ENCODE data around the gene KCNJ15. TPM values are rescaled to one million over a fixed set of nuclear protein-coding genes. Genes with fewer than 3 reads are reported as not detected.

Gene KCNJ15
- polyA plus RNA-seq, 1 donor = 0.25 TPM

DNA sequence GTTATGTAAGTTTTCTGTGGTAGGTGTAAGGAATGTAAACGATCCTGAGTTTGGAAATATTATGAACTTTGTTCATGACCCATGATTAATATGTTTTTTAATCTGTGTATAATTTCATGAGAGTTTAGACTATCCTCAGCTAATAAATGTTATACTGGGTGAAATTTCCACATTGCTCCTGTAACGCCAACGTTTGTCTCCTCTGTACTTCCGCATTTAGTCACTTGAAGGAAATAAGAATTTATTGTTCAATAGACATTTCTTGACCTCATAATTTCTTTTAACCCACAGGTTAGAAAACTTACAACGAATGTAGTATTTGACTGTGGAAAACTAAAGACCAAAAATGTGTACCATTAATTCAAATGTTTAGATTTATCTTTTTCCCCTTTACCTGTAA, 876 bp downstream of the KCNJ15 start:
- peaks cover 24% of the 10 kb centered on the region for H3K27me3 ChIP-seq (ENCODE audit: control insufficient read depth, insufficient read depth, low read length)
- WGBS (ENCODE audit: insufficient coverage, low lambda C conversion rate) = 93% methylated on average over 4 of the region's 5 CpGs
- H3K4me3 ChIP-seq (ENCODE audit: low read length) = no peak overlapping the region
- DNase-seq = no peak
- H3K4me1 ChIP-seq (ENCODE audit: control insufficient read depth, insufficient read depth, low read length) = no peaks in the 10 kb centered on the region
- no peaks in the 10 kb centered on the region for H3K36me3 ChIP-seq (ENCODE audit: control insufficient read depth, insufficient read depth, low read length)
- no peak overlapping the region for H3K27ac ChIP-seq (ENCODE audit: low read length)
- no peaks in the 10 kb centered on the region for H3K9me3 ChIP-seq (ENCODE audit: control insufficient read depth, low read depth, low read length)

DNA sequence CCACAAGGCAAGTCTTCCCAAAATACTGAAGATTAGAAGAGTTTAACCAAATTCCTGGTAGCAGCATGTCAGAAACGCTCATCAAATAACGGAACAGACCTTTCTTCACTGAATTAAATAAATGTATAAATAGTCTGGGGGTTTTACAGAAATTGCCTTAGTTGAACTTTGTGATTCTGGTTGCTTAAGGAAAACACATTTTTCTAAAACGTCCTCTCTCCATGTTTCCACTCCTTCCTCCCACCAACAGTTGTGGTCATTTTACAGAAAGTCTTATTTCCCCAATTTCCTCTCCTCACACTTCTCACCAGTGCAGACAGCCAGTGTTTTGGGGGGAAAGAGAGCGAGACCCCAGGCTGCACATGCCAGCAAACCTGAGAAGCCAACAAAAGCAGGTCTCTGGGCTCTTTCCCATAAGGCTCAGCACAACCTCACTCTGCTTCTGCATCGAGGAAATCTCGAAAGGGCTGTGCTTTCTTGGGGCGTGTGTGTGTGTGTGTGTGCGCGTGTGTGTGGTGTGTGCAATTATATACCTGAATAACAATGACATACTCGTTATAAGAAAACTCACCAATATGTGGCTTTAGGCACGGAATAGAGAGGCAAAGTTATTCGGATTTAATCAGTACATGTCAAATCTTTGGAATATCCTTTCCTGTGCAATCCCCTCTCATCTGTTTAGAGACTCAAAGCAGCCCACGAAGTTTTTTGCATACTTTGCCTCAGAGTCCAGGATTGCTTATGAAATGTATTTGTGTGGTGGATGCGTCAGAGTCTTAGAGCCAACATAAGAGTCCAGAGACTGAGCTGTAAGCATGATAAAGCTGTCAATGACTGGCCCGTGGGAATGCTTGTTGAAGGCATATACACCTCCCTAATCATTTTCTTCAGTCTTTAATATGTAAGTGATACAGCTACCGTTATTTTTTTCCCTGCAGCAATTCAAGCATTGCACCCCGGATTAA, 2.0 kb downstream of the KCNJ15 start:
- Histone ChIP-seq H3K27me3 (ENCODE audit: control insufficient read depth, insufficient read depth, low read length) (peaks cover 24% of the 10 kb centered on the region), H3K9me3 (ENCODE audit: control insufficient read depth, low read depth, low read length) (no peaks in the 10 kb centered on the region), H3K36me3 (ENCODE audit: control insufficient read depth, insufficient read depth, low read length) (no peaks in the 10 kb centered on the region), H3K27ac (ENCODE audit: low read length) (no peak overlapping the region), H3K4me3 (ENCODE audit: low read length) (no peak overlapping the region), H3K4me1 (ENCODE audit: control insufficient read depth, insufficient read depth, low read length) (no peaks in the 10 kb centered on the region)
- no peak for DNase-seq
- WGBS (ENCODE audit: insufficient coverage, low lambda C conversion rate) = 57% methylated on average over 5 of the region's 17 CpGs

- H3K27me3 ChIP-seq (ENCODE audit: control insufficient read depth, insufficient read depth, low read length) = peaks cover 24% of the 10 kb centered on the region
- no peak overlapping the region for H3K4me3 ChIP-seq (ENCODE audit: low read length)
- no peak overlapping the region for H3K27ac ChIP-seq (ENCODE audit: low read length)
- H3K4me1 ChIP-seq (ENCODE audit: control insufficient read depth, insufficient read depth, low read length) = no peaks in the 10 kb centered on the region
- WGBS (ENCODE audit: insufficient coverage, low lambda C conversion rate) = no CpG with 5 or more reads among the region's 2 CpGs
- no peak for DNase-seq
- no peaks in the 10 kb centered on the region for H3K36me3 ChIP-seq (ENCODE audit: control insufficient read depth, insufficient read depth, low read length)
- H3K9me3 ChIP-seq (ENCODE audit: control insufficient read depth, low read depth, low read length) = no peaks in the 10 kb centered on the region
Observed at GRCh38 chr21:38259665-38260064, 2.9 kb downstream of the KCNJ15 start.

DNA sequence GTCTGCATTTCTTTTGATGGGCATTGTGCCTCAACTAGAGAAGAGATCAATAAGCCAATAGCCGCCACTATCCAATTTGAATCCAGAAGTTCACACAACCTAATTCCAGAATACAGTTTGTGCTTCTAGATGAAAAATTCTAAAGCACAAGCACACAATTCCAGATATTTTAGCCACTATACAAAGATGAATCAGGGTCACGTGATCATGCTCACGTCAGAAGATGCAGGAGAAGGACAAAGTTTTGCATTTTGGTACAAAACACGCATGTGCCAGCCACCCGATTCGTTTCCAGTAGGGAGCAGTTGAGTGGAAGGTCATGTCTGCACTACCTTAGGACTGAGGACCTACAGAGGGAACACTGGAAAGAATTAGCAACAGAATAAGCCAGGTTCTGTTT, 3.6 kb downstream of the KCNJ15 start:
- no peak for DNase-seq
- Histone ChIP-seq H3K4me1 (ENCODE audit: control insufficient read depth, insufficient read depth, low read length) (no peaks in the 10 kb centered on the region), H3K4me3 (ENCODE audit: low read length) (no peak overlapping the region), H3K36me3 (ENCODE audit: control insufficient read depth, insufficient read depth, low read length) (no peaks in the 10 kb centered on the region), H3K9me3 (ENCODE audit: control insufficient read depth, low read depth, low read length) (no peaks in the 10 kb centered on the region), H3K27ac (ENCODE audit: low read length) (no peak overlapping the region), H3K27me3 (ENCODE audit: control insufficient read depth, insufficient read depth, low read length) (peaks cover 22% of the 10 kb centered on the region)
- WGBS (ENCODE audit: insufficient coverage, low lambda C conversion rate) = 95% methylated on average over 4 of the region's 6 CpGs

DNA sequence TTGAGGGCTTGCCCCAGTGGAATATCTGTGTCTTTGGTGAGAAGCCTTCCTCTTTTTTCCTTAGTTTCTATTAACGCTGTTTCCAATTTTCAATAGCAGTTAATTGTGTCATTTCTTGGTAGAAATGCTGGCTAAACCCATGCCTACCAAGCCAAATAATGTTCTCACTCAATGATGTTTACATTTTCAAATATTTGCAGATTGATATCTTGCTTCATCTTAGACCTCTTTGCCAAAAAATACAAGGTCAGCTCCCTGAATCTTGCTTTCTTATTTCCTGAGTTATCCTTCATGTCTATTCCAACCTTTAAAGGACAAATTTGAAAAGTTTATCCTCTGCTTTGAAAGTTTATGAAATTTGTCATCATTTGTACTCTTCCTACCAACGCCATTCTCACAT, 5.1 kb downstream of the KCNJ15 start:
- Histone ChIP-seq H3K4me3 (ENCODE audit: low read length) (no peak overlapping the region), H3K27ac (ENCODE audit: low read length) (no peak overlapping the region), H3K4me1 (ENCODE audit: control insufficient read depth, insufficient read depth, low read length) (no peaks in the 10 kb centered on the region), H3K9me3 (ENCODE audit: control insufficient read depth, low read depth, low read length) (no peaks in the 10 kb centered on the region), H3K27me3 (ENCODE audit: control insufficient read depth, insufficient read depth, low read length) (peaks cover 17% of the 10 kb centered on the region), H3K36me3 (ENCODE audit: control insufficient read depth, insufficient read depth, low read length) (no peaks in the 10 kb centered on the region)
- DNase-seq = no peak
- 67% methylated on average over 1 of the region's 2 CpGs for WGBS (ENCODE audit: insufficient coverage, low lambda C conversion rate)

DNA sequence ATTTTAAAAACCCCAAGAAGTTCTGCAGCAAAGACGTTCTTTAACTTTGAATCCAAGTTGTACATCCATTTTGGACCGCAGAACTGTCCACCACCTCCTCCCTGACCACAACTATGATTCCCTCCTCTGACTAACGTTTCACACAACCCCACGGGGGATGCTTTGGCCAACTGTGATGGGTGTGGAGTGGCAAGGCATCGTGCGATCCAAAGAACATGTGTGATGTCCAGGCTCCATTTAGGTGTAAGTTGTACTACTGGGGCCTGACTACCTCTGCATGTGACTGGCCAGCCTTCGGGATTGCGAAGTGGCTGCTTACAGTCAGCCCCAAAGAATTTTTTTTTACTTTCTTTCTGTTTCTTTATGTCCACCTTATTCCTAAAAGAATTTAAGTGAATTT, 6.7 kb downstream of the KCNJ15 start:
- H3K27ac ChIP-seq (ENCODE audit: low read length) = no peak overlapping the region
- H3K36me3 ChIP-seq (ENCODE audit: control insufficient read depth, insufficient read depth, low read length) = no peaks in the 10 kb centered on the region
- no peaks in the 10 kb centered on the region for H3K4me1 ChIP-seq (ENCODE audit: control insufficient read depth, insufficient read depth, low read length)
- no peak overlapping the region for H3K4me3 ChIP-seq (ENCODE audit: low read length)
- H3K27me3 ChIP-seq (ENCODE audit: control insufficient read depth, insufficient read depth, low read length) = peaks cover 8% of the 10 kb centered on the region
- H3K9me3 ChIP-seq (ENCODE audit: control insufficient read depth, low read depth, low read length) = no peaks in the 10 kb centered on the region
- no peak for DNase-seq
- WGBS (ENCODE audit: insufficient coverage, low lambda C conversion rate) = no CpG with 5 or more reads among the region's 8 CpGs

GRCh38 chr21:38264571-38264970, 7.8 kb downstream of the KCNJ15 start:
- Histone ChIP-seq H3K27ac (ENCODE audit: low read length) (no peak overlapping the region), H3K9me3 (ENCODE audit: control insufficient read depth, low read depth, low read length) (no peaks in the 10 kb centered on the region), H3K4me3 (ENCODE audit: low read length) (no peak overlapping the region), H3K27me3 (ENCODE audit: control insufficient read depth, insufficient read depth, low read length) (peaks cover 1% of the 10 kb centered on the region), H3K4me1 (ENCODE audit: control insufficient read depth, insufficient read depth, low read length) (no peaks in the 10 kb centered on the region), H3K36me3 (ENCODE audit: control insufficient read depth, insufficient read depth, low read length) (no peaks in the 10 kb centered on the region)
- 84% methylated on average over 2 of the region's 3 CpGs for WGBS (ENCODE audit: insufficient coverage, low lambda C conversion rate)
- no peak for DNase-seq

DNA sequence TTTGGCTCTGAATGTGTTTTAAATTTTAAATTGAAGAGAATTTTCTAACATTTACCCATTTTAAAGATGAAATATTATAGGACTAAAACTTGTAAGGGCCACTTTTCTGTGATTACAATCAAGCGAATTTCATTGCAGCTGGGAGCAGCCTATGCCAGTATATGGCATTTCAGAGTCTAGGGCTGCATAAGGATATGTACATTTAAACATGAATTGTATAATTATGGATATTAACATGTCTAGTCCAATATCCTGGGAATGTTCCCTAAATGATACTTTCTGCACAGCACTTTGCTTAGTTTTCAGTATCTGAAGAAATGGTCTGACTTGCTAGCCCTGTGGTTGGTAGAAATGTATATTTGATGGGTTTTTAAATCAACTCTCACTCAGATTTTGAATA, 8.4 kb downstream of the KCNJ15 start:
- Histone ChIP-seq H3K4me1 (ENCODE audit: control insufficient read depth, insufficient read depth, low read length) (no peaks in the 10 kb centered on the region), H3K27me3 (ENCODE audit: control insufficient read depth, insufficient read depth, low read length) (no peaks in the 10 kb centered on the region), H3K4me3 (ENCODE audit: low read length) (no peak overlapping the region), H3K9me3 (ENCODE audit: control insufficient read depth, low read depth, low read length) (no peaks in the 10 kb centered on the region), H3K27ac (ENCODE audit: low read length) (no peak overlapping the region), H3K36me3 (ENCODE audit: control insufficient read depth, insufficient read depth, low read length) (no peaks in the 10 kb centered on the region)
- DNase-seq = no peak
- no CpG with 5 or more reads among the region's 1 CpG for WGBS (ENCODE audit: insufficient coverage, low lambda C conversion rate)

GRCh38 chr21:38266732-38267131, 9.9 kb downstream of the KCNJ15 start:
- Histone ChIP-seq H3K27ac (ENCODE audit: low read length) (no peak overlapping the region), H3K27me3 (ENCODE audit: control insufficient read depth, insufficient read depth, low read length) (no peaks in the 10 kb centered on the region), H3K4me3 (ENCODE audit: low read length) (no peak overlapping the region), H3K36me3 (ENCODE audit: control insufficient read depth, insufficient read depth, low read length) (no peaks in the 10 kb centered on the region), H3K9me3 (ENCODE audit: control insufficient read depth, low read depth, low read length) (no peaks in the 10 kb centered on the region), H3K4me1 (ENCODE audit: control insufficient read depth, insufficient read depth, low read length) (no peaks in the 10 kb centered on the region)
- WGBS (ENCODE audit: insufficient coverage, low lambda C conversion rate) = 91% methylated on average over 1 of the region's 2 CpGs
- no peak for DNase-seq

GRCh38 chr21:38267136-38267755, 10.5 kb downstream of the KCNJ15 start:
- Histone ChIP-seq H3K9me3 (ENCODE audit: control insufficient read depth, low read depth, low read length) (no peaks in the 10 kb centered on the region), H3K36me3 (ENCODE audit: control insufficient read depth, insufficient read depth, low read length) (no peaks in the 10 kb centered on the region), H3K4me3 (ENCODE audit: low read length) (no peak overlapping the region), H3K27me3 (ENCODE audit: control insufficient read depth, insufficient read depth, low read length) (no peaks in the 10 kb centered on the region), H3K4me1 (ENCODE audit: control insufficient read depth, insufficient read depth, low read length) (no peaks in the 10 kb centered on the region), H3K27ac (ENCODE audit: low read length) (no peak overlapping the region)
- no CpG with 5 or more reads among the region's 3 CpGs for WGBS (ENCODE audit: insufficient coverage, low lambda C conversion rate)
- no peak for DNase-seq

Measured in large intestine (tissue), 3 donors.